ENCODE data around the gene STARD8. TPM values are rescaled to one million over a fixed set of nuclear protein-coding genes. Genes with fewer than 3 reads are reported as not detected.

STARD8 gene
- total and polyA plus RNA-seq, 7 donors: 4.2 to 25.8 (median 8.8) TPM

GRCh38 chrX:68748030-68748429, 100.6 kb downstream of the STARD8 start:
- Histone ChIP-seq H3K4me1 (no peaks in the 10 kb centered on the region), H3K4me3 (no peak overlapping the region), H3K36me3 (ENCODE audit: insufficient read depth in 1 of 2, low read depth in 1 of 2) (no peaks in the 10 kb centered on the region), H3K27me3 (ENCODE audit: insufficient read depth in 3 of 3, low read length in 2 of 3) (peaks cover 0 to 11% (median 0%) of the 10 kb centered on the region in 3 donors), H3K27ac (no peak overlapping the region), H3K9me3 (no peaks in the 10 kb centered on the region)
- ATAC-seq (no peak), DNase-seq (no peak)
- TF ChIP-seq, protein P1, sequence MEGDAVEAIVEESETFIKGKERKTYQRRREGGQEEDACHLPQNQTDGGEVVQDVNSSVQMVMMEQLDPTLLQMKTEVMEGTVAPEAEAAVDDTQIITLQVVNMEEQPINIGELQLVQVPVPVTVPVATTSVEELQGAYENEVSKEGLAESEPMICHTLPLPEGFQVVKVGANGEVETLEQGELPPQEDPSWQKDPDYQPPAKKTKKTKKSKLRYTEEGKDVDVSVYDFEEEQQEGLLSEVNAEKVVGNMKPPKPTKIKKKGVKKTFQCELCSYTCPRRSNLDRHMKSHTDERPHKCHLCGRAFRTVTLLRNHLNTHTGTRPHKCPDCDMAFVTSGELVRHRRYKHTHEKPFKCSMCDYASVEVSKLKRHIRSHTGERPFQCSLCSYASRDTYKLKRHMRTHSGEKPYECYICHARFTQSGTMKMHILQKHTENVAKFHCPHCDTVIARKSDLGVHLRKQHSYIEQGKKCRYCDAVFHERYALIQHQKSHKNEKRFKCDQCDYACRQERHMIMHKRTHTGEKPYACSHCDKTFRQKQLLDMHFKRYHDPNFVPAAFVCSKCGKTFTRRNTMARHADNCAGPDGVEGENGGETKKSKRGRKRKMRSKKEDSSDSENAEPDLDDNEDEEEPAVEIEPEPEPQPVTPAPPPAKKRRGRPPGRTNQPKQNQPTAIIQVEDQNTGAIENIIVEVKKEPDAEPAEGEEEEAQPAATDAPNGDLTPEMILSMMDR (IDR thresholded peaks at IDR 0.05): no peak
- intact Hi-C loops (cut with DNase I): no loop called here
- 79 to 86% (median 84%) methylated on average over 7 of the region's 7 CpGs for WGBS, 3 donors

- intact Hi-C loops (cut with DNase I): no loop called here
- no peak for DNase-seq
- WGBS, 3 donors: 76 to 91% (median 91%) methylated on average over 3 of the region's 3 CpGs
- no peaks in the 10 kb centered on the region for H3K9me3 ChIP-seq
- H3K27me3 ChIP-seq (ENCODE audit: insufficient read depth in 3 of 3, low read length in 2 of 3): peaks cover 0 to 16% (median 0%) of the 10 kb centered on the region in 3 donors
- no peaks in the 10 kb centered on the region for H3K36me3 ChIP-seq (ENCODE audit: insufficient read depth in 1 of 2, low read depth in 1 of 2)
- no peak overlapping the region for H3K27ac ChIP-seq
- ATAC-seq: no peak
- H3K4me3 ChIP-seq: no peak overlapping the region
- TF ChIP-seq, protein P1 (IDR thresholded peaks at IDR 0.05): no peak
- no peaks in the 10 kb centered on the region for H3K4me1 ChIP-seq
Observed at GRCh38 chrX:68749426-68749825, 102.0 kb downstream of the STARD8 start.

- Histone ChIP-seq H3K9me3 (no peaks in the 10 kb centered on the region), H3K4me1 (no peaks in the 10 kb centered on the region), H3K36me3 (ENCODE audit: insufficient read depth in 1 of 2, low read depth in 1 of 2) (no peaks in the 10 kb centered on the region), H3K27ac (no peak overlapping the region), H3K27me3 (ENCODE audit: insufficient read depth in 3 of 3, low read length in 2 of 3) (peaks cover 0 to 18% (median 0%) of the 10 kb centered on the region in 3 donors), H3K4me3 (no peak overlapping the region)
- no peak for ATAC-seq
- 82 to 95% (median 93%) methylated on average over 3 of the region's 3 CpGs for WGBS, 3 donors
- DNase-seq: no peak
- TF ChIP-seq, protein P1 (IDR thresholded peaks at IDR 0.05): no peak
- intact Hi-C loops (cut with DNase I): loop anchor here in 1 of 2 donors (10.0 kb wide), 1 partner anchor 274 kb away; no protein-coding TSS in a partner anchor
Observed at GRCh38 chrX:68750316-68750715, 102.8 kb downstream of the STARD8 start.

DNA sequence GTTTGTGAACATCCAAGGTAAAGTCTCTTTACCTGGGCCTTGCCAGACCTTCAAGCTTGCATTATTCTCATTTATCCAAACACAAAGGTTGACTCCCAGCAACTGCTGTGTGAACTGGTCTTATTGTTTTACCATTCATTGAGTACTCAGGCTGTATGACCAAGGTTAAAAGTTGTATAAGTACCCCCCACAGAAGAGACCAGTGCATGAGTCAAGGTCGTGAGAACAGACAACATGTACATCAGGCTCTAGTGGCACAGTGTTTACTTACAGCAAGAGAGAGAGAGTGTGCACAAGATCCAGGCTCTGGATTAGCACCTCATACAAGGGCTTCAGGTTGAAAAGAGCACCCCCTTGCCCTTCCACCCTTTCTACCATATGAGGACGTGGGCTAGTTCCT, 103.9 kb downstream of the STARD8 start:
- H3K4me1 ChIP-seq: no peaks in the 10 kb centered on the region
- no peak overlapping the region for H3K4me3 ChIP-seq
- 37 to 85% (median 71%) methylated on average over 2 of the region's 2 CpGs for WGBS, 3 donors
- no peaks in the 10 kb centered on the region for H3K36me3 ChIP-seq (ENCODE audit: insufficient read depth in 1 of 2, low read depth in 1 of 2)
- ATAC-seq (no peak), DNase-seq (no peak)
- no peak overlapping the region for H3K27ac ChIP-seq
- H3K27me3 ChIP-seq (ENCODE audit: insufficient read depth in 3 of 3, low read length in 2 of 3): peaks cover 0 to 27% (median 0%) of the 10 kb centered on the region in 3 donors
- TF ChIP-seq, protein P1 (IDR thresholded peaks at IDR 0.05): no peak
- intact Hi-C loops (cut with DNase I): loop anchor here in 1 of 2 donors (10.0 kb wide), 1 partner anchor 273 kb away; no protein-coding TSS in a partner anchor
- H3K9me3 ChIP-seq: no peaks in the 10 kb centered on the region

GRCh38 chrX:68753218-68753617, 105.8 kb downstream of the STARD8 start:
- Histone ChIP-seq H3K27ac (no peak overlapping the region), H3K4me3 (no peak overlapping the region), H3K4me1 (no peaks in the 10 kb centered on the region), H3K9me3 (no peaks in the 10 kb centered on the region), H3K36me3 (ENCODE audit: insufficient read depth in 1 of 2, low read depth in 1 of 2) (no peaks in the 10 kb centered on the region), H3K27me3 (ENCODE audit: insufficient read depth in 3 of 3, low read length in 2 of 3) (peaks cover 0 to 23% (median 0%) of the 10 kb centered on the region in 3 donors)
- ATAC-seq: no peak
- intact Hi-C loops (cut with DNase I): loop anchor here in 1 of 2 donors (10.0 kb wide), 1 partner anchor 272 kb away; no protein-coding TSS in a partner anchor
- TF ChIP-seq, protein P1 (IDR thresholded peaks at IDR 0.05): no peak
- DNase-seq: no peak
- WGBS, 3 donors: 91 to 100% (median 93%) methylated on average over 2 of the region's 2 CpGs

All from psoas muscle (tissue), 8 donors.